CD4-positive, alpha-beta T cell treated with Interleukin-17A for 1 hour (primary cell): ENCODE data around the gene FXYD2.
"Not testable (repeated sequence)": the region's sequence is repeated elsewhere in the genome, so short reads cannot be mapped to it uniquely, and the experiment has no call there.

Experiments used
- DNase-seq: peaks from one replicate; pipeline ENCODE4 v3.0.0-alpha.2; 2020

The FXYD2 gene

GRCh38 chr11:117819096-117820040 lies 5.2 kb downstream of the FXYD2 start:
- no peak for DNase-seq

- DNase-seq = peak; percentile 72
These were observed 6.3 kb downstream of the FXYD2 start for GRCh38 chr11:117818041-117818873.

- peak; percentile 88 for DNase-seq
These were observed 7.0 kb downstream of the FXYD2 start for GRCh38 chr11:117817368-117818040.

DNA sequence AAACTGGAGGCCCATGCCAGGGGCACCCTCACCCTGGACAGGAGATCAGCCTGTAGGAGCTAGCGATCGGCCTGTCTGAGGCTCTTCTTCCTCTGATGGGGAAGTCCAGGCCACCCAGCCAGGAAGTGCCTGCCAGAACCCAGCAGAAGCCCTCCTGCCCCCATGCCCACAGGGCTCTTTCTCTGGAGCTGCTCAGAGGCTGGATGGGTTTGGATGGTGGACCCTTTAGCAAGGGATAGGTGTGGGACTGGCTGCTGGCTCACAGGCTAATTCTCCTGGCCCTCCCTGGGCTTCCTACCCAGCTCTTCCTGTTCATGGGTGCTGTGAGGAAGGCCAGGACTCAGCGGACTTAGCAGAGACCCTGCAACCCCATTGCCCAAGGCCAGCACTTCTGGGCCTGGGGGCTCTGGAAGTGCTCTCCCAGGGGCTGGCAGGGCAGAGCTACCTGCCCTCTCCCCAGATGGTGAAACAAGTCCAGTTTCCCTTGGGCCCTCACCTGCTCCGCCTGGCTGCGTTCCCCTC lies 7.6 kb downstream of the FXYD2 start:
- DNase-seq = no peak

DNA sequence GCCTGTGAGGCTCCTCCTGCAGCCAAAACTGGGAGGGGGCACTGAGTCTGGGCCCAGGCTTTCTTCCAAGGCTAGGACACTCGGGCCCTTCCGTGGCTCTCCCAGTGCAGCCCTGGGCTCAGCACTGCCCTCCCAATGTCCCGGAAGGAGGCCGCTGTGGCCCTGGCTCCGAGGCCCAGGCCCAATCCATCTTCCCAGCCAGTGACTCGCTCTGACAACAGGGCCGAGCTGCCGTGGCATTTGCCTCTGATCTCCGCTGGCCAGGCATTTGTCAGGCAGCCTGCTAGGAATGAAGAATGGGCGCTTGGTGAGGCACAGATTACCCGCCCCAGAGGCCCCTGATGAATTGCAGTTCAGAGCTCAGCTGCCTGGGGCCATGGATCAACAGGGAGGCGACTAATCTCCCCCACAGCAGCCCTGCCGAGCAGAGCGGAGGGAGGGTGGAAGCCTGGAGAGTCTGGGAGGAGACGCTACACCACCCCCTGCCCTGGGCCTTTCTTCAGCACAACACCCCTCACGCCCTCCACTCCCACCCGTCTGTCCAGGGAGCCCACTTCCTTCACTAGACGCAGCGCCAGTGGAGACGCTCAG lies 8.3 kb downstream of the FXYD2 start:
- no peak for DNase-seq

- peak; percentile 90 for DNase-seq
These were observed 9.2 kb downstream of the FXYD2 start for GRCh38 chr11:117815262-117815803.

DNA sequence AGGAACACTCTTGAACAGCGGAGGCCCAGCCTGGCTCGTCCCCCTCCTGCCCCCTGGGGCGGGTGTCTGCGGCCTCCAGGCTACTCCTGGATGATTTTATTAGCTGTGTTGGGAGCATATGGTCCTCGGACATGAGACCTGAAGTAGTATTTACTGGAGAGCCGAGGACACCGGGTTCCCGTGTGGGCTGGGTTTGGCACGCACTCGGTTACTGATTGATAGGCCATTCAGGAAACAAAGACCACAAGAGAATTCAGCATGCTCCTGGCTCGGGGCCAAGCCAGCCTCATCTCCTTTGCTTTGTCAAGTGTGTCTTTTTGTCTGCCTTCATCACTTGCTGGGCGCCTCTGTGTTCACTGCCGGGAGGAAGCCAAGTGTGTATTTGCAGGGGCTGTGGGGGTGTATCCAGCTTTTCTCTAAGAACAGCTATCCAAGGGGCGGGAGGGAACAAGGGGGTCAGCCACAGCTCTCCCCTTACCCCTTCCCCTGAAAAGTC lies 9.7 kb downstream of the FXYD2 start:
- DNase-seq = peak; percentile 86

- DNase-seq = no peak
These were observed 10.3 kb downstream of the FXYD2 start for GRCh38 chr11:117814204-117814765.

DNA sequence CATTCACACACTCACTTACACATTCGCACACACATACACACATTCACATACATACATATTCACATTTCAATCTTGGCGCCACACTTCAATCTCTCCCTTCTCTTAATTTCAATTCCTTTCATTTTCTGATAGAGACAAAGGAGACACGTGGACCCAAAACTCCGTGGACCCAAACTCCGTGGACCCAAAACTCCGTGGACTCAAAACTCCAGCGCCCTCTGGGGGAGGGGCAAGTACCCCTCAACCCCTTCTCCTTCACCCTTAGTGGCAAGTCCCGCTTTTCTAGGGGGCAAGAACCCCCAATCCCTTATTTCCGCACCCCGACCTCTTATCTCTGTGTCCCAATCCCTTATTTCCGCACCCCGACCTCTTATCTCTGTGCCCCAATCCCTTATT lies 14.5 kb downstream of the FXYD2 start:
- DNase-seq = not testable (repeated sequence)

DNA sequence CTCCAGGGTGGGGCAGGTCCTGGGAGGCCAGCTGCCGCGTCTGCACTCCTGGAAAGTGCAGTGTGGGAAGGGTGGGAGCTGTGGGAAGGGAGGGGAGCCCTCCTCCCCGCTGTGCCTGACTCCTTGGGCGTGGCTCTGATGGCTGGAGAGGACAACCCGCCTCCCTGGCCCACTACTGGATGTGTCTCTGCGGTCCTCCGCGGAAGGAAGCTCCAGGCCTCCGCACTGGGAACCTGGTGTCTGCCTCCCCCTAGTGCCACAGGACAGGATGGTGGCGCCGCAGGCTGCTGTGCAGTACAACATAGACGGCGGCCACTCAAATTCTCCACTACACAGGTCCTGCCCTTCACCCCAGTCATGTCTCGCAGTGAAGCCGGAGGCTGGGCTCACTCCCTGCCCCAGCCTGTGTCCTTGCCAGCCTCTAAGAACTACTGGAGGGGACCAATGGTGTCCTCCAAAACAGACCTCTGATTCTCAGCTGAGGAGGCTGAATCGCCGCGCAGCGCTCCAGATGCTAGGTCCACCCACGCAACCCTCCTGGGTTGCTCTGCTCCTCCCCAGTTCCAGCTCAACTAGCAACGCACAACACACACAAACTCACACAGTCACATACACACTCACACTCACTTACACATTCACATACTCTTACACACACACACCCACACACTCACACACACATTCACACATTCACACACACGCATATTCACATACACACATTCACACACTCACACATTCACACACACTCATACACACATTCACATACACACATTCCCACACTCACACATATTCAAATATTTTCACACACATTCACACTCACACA lies 15.1 kb downstream of the FXYD2 start:
- peak; percentile 49 for DNase-seq

DNA sequence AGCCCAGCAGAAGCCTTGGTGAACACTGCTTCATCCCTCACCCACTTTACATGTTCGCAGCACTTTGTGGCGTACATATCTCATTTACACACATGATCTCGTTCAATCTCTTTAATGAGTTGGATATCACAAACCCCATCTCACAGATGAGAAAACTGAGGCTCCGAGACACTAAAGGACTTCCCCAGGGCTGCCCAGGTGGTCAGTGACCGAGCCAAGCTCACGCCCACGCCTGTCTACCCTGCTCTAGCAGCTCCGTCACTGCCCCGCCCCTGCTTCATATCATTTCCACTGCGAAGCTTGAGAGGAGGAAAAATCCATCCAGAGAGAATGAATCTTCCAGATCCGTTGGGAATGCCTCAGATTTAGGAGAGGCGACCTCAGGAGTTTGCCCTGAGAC lies 15.8 kb downstream of the FXYD2 start:
- DNase-seq = no peak

DNA sequence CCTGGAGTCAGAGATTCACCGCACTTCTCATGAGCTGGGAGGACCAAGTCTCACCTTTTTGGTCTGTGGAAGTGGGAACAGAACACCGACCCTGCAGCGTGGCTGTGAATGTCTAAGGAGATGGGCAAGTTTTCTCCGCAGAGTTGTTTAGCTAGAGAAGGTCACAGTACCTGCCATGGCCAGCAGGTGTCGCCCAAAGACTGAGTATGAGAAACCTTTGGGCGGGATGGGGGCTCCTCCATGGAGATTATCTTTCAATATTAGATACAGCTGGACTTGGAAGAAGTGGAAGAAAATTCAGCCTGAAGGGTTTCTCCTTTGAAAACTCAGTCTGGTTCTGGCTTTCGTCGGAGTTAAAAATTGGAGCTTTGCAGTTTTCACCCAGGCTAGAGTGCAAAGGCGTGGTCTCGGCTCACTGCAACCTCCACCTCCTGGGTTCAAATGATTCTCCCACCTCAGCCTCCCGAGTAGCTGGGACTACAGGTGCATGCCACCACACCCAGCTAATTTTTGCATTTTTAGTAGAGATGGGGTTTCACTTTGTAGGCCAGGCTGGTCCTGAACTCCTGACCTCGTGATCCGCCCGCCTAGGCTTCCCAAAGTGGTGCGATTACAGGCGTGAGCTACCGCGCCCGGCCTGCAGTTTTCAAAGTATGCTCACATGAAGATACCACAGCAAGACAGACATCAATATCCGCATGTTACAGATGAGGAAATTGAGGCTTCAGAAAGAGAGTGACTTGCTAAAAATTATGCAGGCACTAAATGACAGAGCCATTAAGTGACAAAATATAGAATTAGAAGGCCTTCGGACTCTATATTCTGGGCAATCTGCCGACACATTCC lies 16.8 kb downstream of the FXYD2 start:
- DNase-seq = peak; percentile 79

DNA sequence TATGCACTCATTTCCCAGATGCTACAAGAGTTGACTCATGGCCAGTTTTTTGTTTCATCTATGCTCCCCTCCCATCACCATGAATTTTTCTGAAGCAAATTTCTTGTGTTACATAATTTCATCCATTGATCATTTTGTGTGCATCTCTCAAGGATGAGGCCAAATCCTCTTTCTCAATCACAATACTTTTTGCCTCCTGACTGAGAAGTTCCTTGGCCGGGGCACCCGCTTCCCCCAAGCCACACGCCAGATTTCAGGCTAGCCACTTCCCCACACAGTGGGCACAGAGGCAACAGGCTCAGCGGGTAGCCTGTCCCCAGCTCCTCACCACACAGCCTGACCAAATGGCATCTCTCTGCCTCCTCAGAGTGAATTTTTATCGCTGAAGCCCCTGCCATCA lies 17.7 kb downstream of the FXYD2 start:
- DNase-seq = no peak

GRCh38 chr11:117805045-117805444 lies 19.5 kb downstream of the FXYD2 start:
- DNase-seq = no peak

DNA sequence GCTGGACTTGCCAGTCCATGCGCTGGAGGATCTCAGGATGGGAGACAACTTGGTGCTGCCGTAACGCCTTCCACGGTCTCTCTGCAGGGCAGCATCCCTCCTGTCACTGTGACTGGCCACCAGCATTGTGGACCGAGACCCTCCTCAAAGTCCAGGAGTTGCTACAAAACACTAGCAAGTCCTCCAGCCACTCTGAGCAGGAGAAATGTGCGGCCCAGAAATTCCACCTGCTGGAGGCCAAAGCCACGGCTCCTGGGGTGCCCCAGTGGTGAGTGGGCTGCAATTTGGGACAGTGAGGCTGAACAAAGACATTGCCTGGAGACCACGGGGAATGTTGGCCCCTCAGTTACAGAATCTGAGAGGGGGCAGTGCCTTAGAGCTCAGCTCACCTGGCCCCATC lies 20.6 kb downstream of the FXYD2 start:
- DNase-seq = no peak

DNA sequence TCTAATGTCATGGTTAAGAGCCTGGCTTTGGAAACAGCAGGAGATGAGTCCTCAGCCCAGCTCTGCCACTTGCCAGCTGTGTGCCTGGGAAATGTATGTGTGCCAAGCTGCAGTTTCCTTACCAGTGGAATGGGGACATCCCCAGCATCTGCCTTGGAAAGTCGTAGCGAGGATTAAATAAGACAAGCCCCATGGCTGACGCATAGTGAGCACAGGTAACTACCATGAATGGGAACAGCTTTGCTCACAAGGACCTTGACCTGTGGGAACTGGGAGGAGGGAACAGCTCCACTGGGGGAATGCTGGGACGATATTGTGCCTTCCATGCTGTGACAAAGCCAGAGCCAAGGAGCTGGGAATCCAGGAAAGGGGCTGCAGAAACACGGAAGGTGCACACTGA lies 24.9 kb downstream of the FXYD2 start:
- DNase-seq = no peak

DNA sequence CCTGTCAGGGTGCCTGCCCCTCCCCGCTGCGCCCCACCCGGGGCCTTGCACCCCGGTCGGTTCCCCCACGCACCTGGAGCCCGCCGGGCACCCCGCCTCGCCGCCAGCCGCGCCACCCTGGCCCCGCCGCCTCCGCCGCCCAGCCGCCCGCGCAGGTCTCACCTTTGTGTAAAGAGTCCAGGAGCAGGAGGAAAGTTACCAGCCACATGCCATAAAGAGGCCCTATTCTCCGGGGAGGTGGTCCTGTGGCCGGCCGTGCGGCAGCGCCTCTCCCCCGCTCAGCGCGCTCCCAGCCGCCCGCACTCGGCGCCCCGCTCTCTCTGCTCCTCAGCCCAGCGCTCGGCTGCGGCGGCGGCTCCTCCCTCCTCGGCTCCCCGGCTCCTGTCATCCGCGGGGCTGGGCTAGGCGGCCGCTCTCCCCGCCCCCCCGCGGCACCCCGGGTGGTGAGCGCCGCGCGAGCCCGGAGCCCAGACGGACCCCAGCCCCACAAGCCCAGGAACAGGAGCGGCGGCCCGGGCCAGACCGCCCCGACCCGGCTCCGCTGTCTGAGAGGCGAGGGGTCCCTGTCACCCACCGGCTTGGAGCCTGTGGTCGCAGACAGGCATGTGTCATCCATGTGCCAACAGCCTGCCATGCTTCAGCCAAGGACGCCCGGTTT lies 27.5 kb downstream of the FXYD2 start, which contains the start of gene DSCAML1:
DSCAML1 (minus strand) TSS at position 345 of the 658 bp plus-strand sequence; CDS start at position 208, 137 bp downstream.
- peak; percentile 28 for DNase-seq

DNA sequence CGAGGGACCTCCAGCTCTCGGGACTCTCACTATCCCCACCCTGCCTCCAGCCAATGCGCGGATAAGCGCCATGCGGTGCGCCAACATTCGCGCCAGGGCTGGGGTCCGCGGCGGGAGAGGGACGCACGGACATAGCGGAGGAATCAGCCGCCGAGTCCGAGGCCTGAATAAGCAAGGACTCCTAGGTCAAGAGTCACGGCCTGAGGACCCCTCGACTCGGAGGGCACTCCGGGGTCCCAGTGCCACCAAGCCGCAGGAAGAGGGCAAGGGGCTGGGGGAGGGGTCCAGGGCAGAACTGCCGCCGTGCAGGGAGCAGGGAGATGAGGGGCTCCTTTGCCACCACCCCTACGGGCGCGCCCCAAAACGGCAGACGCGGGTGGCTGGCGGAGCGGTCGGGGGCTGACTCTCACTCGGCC lies 28.1 kb downstream of the FXYD2 start:
- DNase-seq = no peak
